ENCODE data around the gene CD53.

CD53 gene

DNA sequence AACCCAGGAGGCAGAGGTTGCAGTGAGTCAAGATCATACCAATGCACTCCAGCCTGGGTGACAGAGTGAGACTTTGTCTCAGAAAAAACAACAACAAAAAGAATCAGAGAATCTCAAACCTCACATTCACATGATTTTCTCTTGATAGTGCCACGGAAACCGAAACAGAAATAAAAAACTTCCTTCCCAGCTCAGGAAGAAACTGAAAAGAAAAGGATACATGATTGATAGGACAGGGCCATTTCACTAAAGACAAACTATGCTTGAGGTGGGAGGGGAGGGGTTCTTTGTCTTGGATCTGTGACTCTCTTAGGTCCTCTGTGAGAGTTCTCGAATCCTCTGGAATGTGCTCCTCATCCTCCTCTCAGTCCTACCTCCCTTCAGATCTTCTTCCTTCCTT, 19.8 kb upstream of the CD53 start:
- Histone ChIP-seq H3K4me3 (replicated peaks; ENCODE audit: insufficient read depth, low read length) (no peak overlapping the region), H3K27ac (replicated peaks) (no peak overlapping the region), H3K27me3 (ENCODE audit: insufficient read depth, poor library complexity, severe bottlenecking) (no peaks in the 10 kb centered on the region)
- no peak for DNase-seq (ENCODE audit: low read depth in 1 of 2, low spot score in 1 of 2)
- TF ChIP-seq, protein P1, sequence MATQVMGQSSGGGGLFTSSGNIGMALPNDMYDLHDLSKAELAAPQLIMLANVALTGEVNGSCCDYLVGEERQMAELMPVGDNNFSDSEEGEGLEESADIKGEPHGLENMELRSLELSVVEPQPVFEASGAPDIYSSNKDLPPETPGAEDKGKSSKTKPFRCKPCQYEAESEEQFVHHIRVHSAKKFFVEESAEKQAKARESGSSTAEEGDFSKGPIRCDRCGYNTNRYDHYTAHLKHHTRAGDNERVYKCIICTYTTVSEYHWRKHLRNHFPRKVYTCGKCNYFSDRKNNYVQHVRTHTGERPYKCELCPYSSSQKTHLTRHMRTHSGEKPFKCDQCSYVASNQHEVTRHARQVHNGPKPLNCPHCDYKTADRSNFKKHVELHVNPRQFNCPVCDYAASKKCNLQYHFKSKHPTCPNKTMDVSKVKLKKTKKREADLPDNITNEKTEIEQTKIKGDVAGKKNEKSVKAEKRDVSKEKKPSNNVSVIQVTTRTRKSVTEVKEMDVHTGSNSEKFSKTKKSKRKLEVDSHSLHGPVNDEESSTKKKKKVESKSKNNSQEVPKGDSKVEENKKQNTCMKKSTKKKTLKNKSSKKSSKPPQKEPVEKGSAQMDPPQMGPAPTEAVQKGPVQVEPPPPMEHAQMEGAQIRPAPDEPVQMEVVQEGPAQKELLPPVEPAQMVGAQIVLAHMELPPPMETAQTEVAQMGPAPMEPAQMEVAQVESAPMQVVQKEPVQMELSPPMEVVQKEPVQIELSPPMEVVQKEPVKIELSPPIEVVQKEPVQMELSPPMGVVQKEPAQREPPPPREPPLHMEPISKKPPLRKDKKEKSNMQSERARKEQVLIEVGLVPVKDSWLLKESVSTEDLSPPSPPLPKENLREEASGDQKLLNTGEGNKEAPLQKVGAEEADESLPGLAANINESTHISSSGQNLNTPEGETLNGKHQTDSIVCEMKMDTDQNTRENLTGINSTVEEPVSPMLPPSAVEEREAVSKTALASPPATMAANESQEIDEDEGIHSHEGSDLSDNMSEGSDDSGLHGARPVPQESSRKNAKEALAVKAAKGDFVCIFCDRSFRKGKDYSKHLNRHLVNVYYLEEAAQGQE (IDR thresholded peaks at IDR 0.05; ENCODE audit: insufficient replicate concordance, low read depth) = no peak
- TF ChIP-seq, protein P2, sequence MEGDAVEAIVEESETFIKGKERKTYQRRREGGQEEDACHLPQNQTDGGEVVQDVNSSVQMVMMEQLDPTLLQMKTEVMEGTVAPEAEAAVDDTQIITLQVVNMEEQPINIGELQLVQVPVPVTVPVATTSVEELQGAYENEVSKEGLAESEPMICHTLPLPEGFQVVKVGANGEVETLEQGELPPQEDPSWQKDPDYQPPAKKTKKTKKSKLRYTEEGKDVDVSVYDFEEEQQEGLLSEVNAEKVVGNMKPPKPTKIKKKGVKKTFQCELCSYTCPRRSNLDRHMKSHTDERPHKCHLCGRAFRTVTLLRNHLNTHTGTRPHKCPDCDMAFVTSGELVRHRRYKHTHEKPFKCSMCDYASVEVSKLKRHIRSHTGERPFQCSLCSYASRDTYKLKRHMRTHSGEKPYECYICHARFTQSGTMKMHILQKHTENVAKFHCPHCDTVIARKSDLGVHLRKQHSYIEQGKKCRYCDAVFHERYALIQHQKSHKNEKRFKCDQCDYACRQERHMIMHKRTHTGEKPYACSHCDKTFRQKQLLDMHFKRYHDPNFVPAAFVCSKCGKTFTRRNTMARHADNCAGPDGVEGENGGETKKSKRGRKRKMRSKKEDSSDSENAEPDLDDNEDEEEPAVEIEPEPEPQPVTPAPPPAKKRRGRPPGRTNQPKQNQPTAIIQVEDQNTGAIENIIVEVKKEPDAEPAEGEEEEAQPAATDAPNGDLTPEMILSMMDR (IDR thresholded peaks at IDR 0.05; ENCODE audit: insufficient read depth, low read length) = no peak
- no peak for TF ChIP-seq SPI1 (IDR thresholded peaks at IDR 0.05; ENCODE audit: borderline replicate concordance, low read depth)
- TF ChIP-seq GABPA (IDR thresholded peaks at IDR 0.05; ENCODE audit: low read depth) = no peak
- no peak for TF ChIP-seq POLR2AphosphoS5 (IDR thresholded peaks at IDR 0.05; ENCODE audit: low read depth)

DNA sequence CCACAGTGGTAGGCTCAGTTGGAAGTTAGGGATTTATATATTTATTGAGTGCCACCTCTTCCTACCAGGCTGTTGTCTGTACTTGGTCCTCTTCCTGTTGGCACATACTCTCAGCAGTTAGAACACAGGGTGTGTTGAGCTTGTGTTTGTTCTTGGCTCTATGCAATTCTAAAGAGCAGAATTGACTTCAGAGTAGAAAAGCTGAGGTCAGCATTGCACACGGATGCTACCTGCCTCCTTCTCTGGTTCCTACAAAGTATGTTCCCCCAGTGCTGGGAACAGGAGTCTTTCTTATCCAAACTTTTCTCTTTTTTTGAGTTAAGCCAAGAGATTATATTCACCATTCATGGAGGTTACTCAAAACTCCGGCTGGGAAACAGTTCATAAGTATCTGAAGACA, 16.5 kb upstream of the CD53 start:
- Histone ChIP-seq H3K27ac (replicated peaks) (no peak overlapping the region), H3K4me3 (replicated peaks; ENCODE audit: insufficient read depth, low read length) (no peak overlapping the region), H3K27me3 (ENCODE audit: insufficient read depth, poor library complexity, severe bottlenecking) (no peaks in the 10 kb centered on the region)
- TF ChIP-seq, protein P2 (IDR thresholded peaks at IDR 0.05; ENCODE audit: insufficient read depth, low read length) = no peak
- no peak for DNase-seq (ENCODE audit: low read depth in 1 of 2, low spot score in 1 of 2)

DNA sequence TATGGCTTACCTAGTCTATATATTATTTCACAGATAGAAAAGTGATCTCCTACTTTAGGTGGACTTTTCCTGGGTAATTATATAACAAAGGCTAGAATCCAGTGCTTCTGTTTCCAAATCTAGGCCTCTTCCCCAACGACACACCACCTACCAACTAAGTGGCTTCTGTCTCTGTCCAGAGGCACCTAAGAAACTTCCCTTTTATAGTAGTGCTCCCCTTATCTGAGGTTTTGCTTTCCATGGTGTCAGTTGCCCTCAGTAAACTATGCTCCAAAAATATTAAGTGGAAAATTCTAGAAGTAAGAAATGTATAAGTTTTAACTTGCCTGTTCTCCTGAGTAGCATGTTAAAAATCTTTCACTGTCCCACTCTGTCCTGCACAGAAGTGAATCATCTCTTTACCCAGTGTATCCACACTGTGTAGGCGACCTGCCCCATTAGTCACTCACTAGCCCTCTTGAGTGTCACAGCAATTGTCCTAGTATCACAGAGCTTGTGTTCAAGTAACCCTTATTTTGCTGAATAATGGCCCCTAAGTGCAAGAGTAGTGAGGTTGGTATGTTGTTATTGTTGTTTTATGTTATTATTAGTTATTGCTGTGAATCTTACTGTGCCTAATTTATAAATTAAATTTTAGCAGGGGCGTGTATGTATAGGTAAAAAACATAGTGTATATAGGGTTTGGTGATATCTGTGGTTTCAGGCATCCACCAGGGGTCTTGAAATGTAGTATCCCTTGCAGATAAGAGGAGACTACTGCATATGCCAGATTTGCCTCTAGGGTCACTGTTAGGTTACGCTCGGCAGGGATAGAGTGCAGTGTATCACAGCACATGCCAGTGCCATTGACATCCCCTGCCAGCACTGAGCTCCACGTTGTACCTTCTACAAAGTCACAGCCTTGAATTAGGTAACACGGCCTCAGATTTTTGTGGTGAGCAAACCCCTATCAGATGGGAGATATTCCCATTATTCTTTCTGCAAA, 14.7 kb upstream of the CD53 start:
- no peak overlapping the region for H3K4me3 ChIP-seq (replicated peaks; ENCODE audit: insufficient read depth, low read length)
- DNase-seq (ENCODE audit: low read depth in 1 of 2, low spot score in 1 of 2) = peak in 1 of 2 experiments; percentile 26
- no peaks in the 10 kb centered on the region for H3K27me3 ChIP-seq (ENCODE audit: insufficient read depth, poor library complexity, severe bottlenecking)
- TF ChIP-seq, protein P1 (IDR thresholded peaks at IDR 0.05; ENCODE audit: insufficient replicate concordance, low read depth) = peak; percentile 59
- no peak for TF ChIP-seq SPI1 (IDR thresholded peaks at IDR 0.05; ENCODE audit: borderline replicate concordance, low read depth)
- H3K27ac ChIP-seq (replicated peaks) = no peak overlapping the region

DNA sequence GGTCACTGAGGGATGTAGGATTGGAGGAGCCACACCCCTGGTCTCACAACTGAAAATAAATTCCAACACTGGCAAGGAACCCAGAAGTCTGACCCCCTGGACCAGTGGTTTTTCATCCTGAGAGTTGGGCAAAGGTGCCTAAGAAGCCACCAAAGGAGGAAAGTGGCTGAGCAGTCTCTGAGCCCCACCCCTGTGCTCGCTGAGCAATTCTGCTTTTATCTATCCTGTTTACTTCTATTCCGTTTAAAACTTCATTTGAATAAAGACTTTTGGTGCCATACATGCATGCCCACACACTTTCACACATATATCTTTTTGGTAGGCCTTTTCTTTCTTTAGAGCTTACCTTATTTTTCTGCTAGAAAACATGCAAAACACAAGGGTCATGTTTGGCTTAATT, 13.9 kb upstream of the CD53 start:
- no peak for TF ChIP-seq SPI1 (IDR thresholded peaks at IDR 0.05; ENCODE audit: borderline replicate concordance, low read depth)
- TF ChIP-seq POLR2AphosphoS5 (IDR thresholded peaks at IDR 0.05; ENCODE audit: low read depth) = no peak
- TF ChIP-seq, protein P1 (IDR thresholded peaks at IDR 0.05; ENCODE audit: insufficient replicate concordance, low read depth) = no peak
- TF ChIP-seq, protein P2 (IDR thresholded peaks at IDR 0.05; ENCODE audit: insufficient read depth, low read length) = no peak
- TF ChIP-seq GABPA (IDR thresholded peaks at IDR 0.05; ENCODE audit: low read depth) = no peak
- Histone ChIP-seq H3K27me3 (ENCODE audit: insufficient read depth, poor library complexity, severe bottlenecking) (no peaks in the 10 kb centered on the region), H3K27ac (replicated peaks) (no peak overlapping the region), H3K4me3 (replicated peaks; ENCODE audit: insufficient read depth, low read length) (no peak overlapping the region)
- DNase-seq (ENCODE audit: low read depth in 1 of 2, low spot score in 1 of 2) = no peak
